ENCODE measurements around the gene ADGRB3. TPM values are rescaled to one million over a fixed set of nuclear protein-coding genes. Genes with fewer than 3 reads are reported as not detected.

ADGRB3 gene
- total RNA-seq, 1 experiment from 2014 or later: not detected

DNA sequence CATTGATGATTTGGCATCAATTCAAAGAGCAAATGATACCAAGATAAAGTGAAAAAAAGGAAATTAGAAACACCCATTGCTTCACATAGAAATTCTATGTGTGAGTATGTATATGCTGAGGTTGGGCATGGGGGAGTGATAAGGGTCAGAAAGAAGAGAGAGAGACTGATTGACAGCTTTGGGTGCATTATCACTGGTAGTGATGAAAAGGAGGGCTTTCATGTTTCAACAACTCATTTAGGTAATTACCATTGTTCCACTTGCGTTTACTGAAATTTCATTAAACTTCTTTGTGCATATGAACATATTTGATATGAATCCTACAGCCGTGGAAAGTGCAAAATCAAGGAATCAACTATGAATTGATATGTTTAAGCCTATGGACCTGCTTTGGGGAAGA is 84.7 kb downstream of the ADGRB3 start:
- DNase-seq (ENCODE audit: unreplicated experiment): no peak
- intact Hi-C loops (cut with micrococcal nuclease): no loop called here
- Mint-ChIP-seq H3K4me3 (ENCODE audit: unreplicated experiment) (no peak overlapping the region), H3K27me3 (ENCODE audit: insufficient read depth, unreplicated experiment) (peaks cover 82% of the 10 kb centered on the region), H3K27ac (ENCODE audit: low read depth, unreplicated experiment) (no peak overlapping the region), H3K4me1 (ENCODE audit: insufficient read depth, unreplicated experiment) (no peaks in the 10 kb centered on the region), H3K36me3 (ENCODE audit: insufficient read depth, unreplicated experiment) (no peaks in the 10 kb centered on the region), H3K9me3 (ENCODE audit: unreplicated experiment) (no peaks in the 10 kb centered on the region)
- CTCF ChIA-PET: interaction anchor here (0.6 kb wide), 2 partner anchors 282 to 1236 kb away, joined by 3 read pairs; no protein-coding TSS in a partner anchor
- TF ChIP-seq CTCF (IDR thresholded peaks at IDR 0.05; ENCODE audit: unreplicated experiment): no peak
- no TSS peak for BruUV-seq (replicated peaks)
- POLR2A ChIA-PET: no interaction called here

DNA sequence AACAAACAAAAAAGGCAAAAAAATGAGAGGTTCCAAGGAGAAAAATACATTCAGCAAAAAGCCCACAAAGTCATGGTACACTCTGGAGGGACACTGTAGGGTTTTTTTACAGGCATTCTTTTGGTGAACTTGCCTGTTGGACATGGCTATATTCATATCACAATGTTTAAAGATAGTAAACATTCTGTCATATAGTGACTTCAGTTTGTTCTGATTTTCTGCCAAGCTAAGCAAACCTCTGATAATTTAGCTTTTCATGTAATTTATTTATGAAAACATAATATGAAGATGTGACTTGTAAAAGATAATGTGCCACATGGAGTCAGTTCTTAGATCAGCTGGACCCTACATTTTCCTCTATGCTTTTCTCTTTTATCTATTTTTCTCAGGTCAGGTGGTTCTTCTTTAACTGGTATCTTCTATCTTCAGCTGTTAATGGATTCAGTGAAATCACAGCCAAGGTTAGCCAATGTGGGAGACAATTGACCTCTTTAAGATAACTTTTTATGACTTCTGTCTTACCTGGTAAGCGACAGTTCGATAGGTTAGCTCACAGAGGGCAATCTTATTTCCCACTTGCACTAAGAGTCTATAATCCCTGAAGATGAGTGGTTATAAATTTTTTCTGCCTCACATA is 87.9 kb downstream of the ADGRB3 start:
- BruUV-seq (replicated peaks): no TSS peak
- no peak for TF ChIP-seq CTCF (IDR thresholded peaks at IDR 0.05; ENCODE audit: unreplicated experiment)
- CTCF ChIA-PET: no interaction called here

GRCh38 chr6:68724060-68724459 is 89.0 kb downstream of the ADGRB3 start:
- CTCF ChIA-PET: no interaction called here
- no peaks in the 10 kb centered on the region for H3K9me3 Mint-ChIP-seq (ENCODE audit: unreplicated experiment)
- H3K4me1 Mint-ChIP-seq (ENCODE audit: insufficient read depth, unreplicated experiment): no peaks in the 10 kb centered on the region
- no peak for TF ChIP-seq CTCF (IDR thresholded peaks at IDR 0.05; ENCODE audit: unreplicated experiment)
- no peak overlapping the region for H3K4me3 Mint-ChIP-seq (ENCODE audit: unreplicated experiment)
- POLR2A ChIA-PET: no interaction called here
- BruUV-seq (replicated peaks): no TSS peak
- H3K27ac Mint-ChIP-seq (ENCODE audit: low read depth, unreplicated experiment): no peak overlapping the region
- H3K36me3 Mint-ChIP-seq (ENCODE audit: insufficient read depth, unreplicated experiment): no peaks in the 10 kb centered on the region
- peaks cover 84% of the 10 kb centered on the region for H3K27me3 Mint-ChIP-seq (ENCODE audit: insufficient read depth, unreplicated experiment)
- intact Hi-C loops (cut with micrococcal nuclease): no loop called here
- DNase-seq (ENCODE audit: unreplicated experiment): no peak

More for the DNA sequence above, 87.9 kb downstream of the ADGRB3 start:
- Mint-ChIP-seq H3K4me1 (ENCODE audit: insufficient read depth, unreplicated experiment) (no peaks in the 10 kb centered on the region), H3K4me3 (ENCODE audit: unreplicated experiment) (no peak overlapping the region), H3K27ac (ENCODE audit: low read depth, unreplicated experiment) (no peak overlapping the region), H3K36me3 (ENCODE audit: insufficient read depth, unreplicated experiment) (no peaks in the 10 kb centered on the region), H3K9me3 (ENCODE audit: unreplicated experiment) (no peaks in the 10 kb centered on the region), H3K27me3 (ENCODE audit: insufficient read depth, unreplicated experiment) (peaks cover 84% of the 10 kb centered on the region)
- POLR2A ChIA-PET: no interaction called here
- intact Hi-C loops (cut with micrococcal nuclease): no loop called here
- DNase-seq (ENCODE audit: unreplicated experiment): no peak

GRCh38 chr6:68726337-68726736 is 91.3 kb downstream of the ADGRB3 start:
- no peak overlapping the region for H3K27ac Mint-ChIP-seq (ENCODE audit: low read depth, unreplicated experiment)
- H3K4me3 Mint-ChIP-seq (ENCODE audit: unreplicated experiment): no peak overlapping the region
- H3K27me3 Mint-ChIP-seq (ENCODE audit: insufficient read depth, unreplicated experiment): peaks cover 89% of the 10 kb centered on the region
- ChIA-PET CTCF (no interaction called here), POLR2A (no interaction called here)
- BruUV-seq (replicated peaks): no TSS peak
- no peaks in the 10 kb centered on the region for H3K9me3 Mint-ChIP-seq (ENCODE audit: unreplicated experiment)
- DNase-seq (ENCODE audit: unreplicated experiment): no peak
- no peaks in the 10 kb centered on the region for H3K36me3 Mint-ChIP-seq (ENCODE audit: insufficient read depth, unreplicated experiment)
- TF ChIP-seq CTCF (IDR thresholded peaks at IDR 0.05; ENCODE audit: unreplicated experiment): no peak
- no peaks in the 10 kb centered on the region for H3K4me1 Mint-ChIP-seq (ENCODE audit: insufficient read depth, unreplicated experiment)
- intact Hi-C loops (cut with micrococcal nuclease): no loop called here
